BLaER1 treated with 17β-estradiol and CSF1 and Interleukin-3, amounts not matched to agents 10 nM and 100 nM (cell line): Measurements from ENCODE around the gene SMAD3.

ENCODE experiments used
- H3K27ac ChIP-seq, 11 experiments: shearing (Covaris generic); formaldehyde crosslinking; 2 replicates each; pipeline ENCODE4 v1.8.1; 2022
- H3K27me3 ChIP-seq, 11 experiments: shearing (Covaris generic); formaldehyde crosslinking; 2 replicates each; pipeline ENCODE4 v1.8.1; 2022
- H3K36me3 ChIP-seq, 11 experiments: shearing (Covaris generic); formaldehyde crosslinking; 2 replicates each; pipeline ENCODE4 v1.8.1; 2022
- H3K4me1 ChIP-seq, 10 experiments: shearing (Covaris generic); formaldehyde crosslinking; 2 replicates each; pipeline ENCODE4 v1.8.1; 2022
- H3K4me2 ChIP-seq, 11 experiments: shearing (Covaris generic); formaldehyde crosslinking; 2 replicates each; pipeline ENCODE4 v1.8.1; 2022
- H3K4me3 ChIP-seq, 10 experiments: shearing (Covaris generic); formaldehyde crosslinking; 2 replicates each; pipeline ENCODE4 v1.8.1; 2022
- H3K9ac ChIP-seq, 11 experiments: shearing (Covaris generic); formaldehyde crosslinking; 2 replicates each; pipeline ENCODE4 v1.8.1; 2022
- H3K9me3 ChIP-seq, 11 experiments: shearing (Covaris generic); formaldehyde crosslinking; replicated peaks in 1 of 11; 2 replicates each; pipeline ENCODE4 v1.8.1; 2022
- H4K20me1 ChIP-seq, 11 experiments: shearing (Covaris generic); formaldehyde crosslinking; 2 replicates each; pipeline ENCODE4 v1.8.1; 2022
- Cebpa-rat ChIP-seq, 11 experiments: shearing (Covaris generic); IDR thresholded peaks; 2 replicates each; pipeline ENCODE4 v1.8.1; 2022

The SMAD3 gene

DNA sequence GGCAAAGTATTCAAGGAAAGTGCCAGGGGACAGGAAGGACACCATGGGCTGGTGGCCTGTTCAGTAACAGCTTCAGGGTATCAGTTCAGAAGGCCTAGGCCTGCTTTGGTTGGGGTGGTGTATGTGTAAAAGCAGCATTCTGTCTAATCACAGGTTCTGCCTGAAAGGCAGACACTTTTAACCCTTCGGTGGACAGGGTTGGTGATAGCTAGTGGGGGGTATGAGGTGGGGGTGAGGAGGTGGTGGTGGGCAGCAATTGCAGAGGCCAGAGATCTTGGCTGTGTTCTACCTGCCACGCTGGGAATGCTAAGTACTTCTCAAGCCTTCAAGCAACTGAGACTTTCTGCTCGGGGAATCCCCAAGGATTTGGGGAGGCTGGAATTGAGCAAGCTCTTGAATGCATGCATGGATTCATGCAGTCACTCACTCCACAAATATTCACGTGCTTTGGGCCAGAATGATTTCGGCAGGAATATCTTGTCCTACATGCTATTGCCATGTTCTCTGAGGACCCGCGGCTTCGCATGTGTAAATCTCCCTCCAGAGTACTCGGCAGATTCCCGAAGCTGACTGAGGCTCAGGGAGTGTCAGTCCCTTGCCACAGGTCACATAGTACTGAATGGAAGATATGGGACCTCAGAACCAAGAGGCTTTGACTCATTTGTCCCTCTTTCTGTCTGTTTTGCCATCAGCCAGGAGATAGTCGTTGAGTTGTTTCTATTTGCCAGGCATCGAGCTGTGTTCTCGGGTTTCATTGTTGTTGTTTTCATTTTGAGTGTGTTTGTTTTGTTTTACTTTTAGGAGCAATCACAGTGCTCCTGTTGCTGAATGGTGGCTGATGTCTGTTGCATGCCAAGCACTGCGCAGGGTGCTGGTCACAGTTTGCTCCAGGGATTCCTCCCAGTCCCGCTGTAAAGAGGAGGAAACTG lies 65.5 kb downstream of the SMAD3 start:
- peak overlapping the region in 5 of 11 experiments; percentile 9 to 81 (median 24); a peak in 5 of 22 replicates for H3K27ac ChIP-seq
- H3K27me3 ChIP-seq, result no peaks in the 10 kb centered on the region
- TF ChIP-seq Cebpa-rat (IDR thresholded peaks at IDR 0.05), result no peak
- peak overlapping the region; percentile 73 to 97 (median 89) for H3K4me2 ChIP-seq
- H3K4me3 ChIP-seq, result no peak overlapping the region
- peaks cover 97 to 100% (median 99%) of the 10 kb centered on the region in 10 experiments for H3K4me1 ChIP-seq
- H3K9me3 ChIP-seq, result no peaks in the 10 kb centered on the region
- H3K36me3 ChIP-seq, result peaks cover 32 to 95% (median 75%) of the 10 kb centered on the region in 11 experiments; a peak in 21 of 22 replicates
- H3K9ac ChIP-seq, result peak overlapping the region in 5 of 11 experiments; percentile 4 to 22 (median 6); a peak in 4 of 22 replicates
- peaks cover 99 to 100% (median 100%) of the 10 kb centered on the region in 11 experiments for H4K20me1 ChIP-seq

DNA sequence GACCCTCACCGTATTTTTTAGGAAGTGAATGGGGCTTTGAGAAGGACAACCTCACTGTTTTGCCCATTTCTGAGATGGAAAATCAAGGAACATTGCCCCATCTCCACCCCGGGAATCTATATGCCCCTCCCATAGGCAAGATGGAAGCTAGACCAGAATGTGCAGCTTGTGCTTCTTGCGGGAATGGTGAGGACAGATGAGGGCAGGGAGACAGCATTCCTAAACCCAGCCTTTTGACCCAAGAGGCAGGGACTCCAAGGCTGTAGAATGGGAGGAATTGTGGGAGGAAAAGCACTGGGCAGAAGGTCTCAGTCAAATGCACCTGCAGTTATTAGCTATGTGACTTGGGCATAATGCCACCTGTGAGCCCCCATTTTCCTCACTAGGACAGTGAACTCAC lies 66.9 kb downstream of the SMAD3 start:
- H3K36me3 ChIP-seq, result peaks cover 21 to 93% (median 63%) of the 10 kb centered on the region in 11 experiments; a peak in 21 of 22 replicates
- H4K20me1 ChIP-seq, result peaks cover 99 to 100% (median 100%) of the 10 kb centered on the region in 11 experiments

GRCh38 chr15:67133026-67133425 lies 67.6 kb downstream of the SMAD3 start:
- Histone ChIP-seq H3K9me3 (no peaks in the 10 kb centered on the region), H3K27ac (peak overlapping the region in 7 of 11 experiments; percentile 29 to 81 (median 70); a peak in 10 of 22 replicates), H3K4me2 (peak overlapping the region; percentile 73 to 97 (median 89)), H3K27me3 (no peaks in the 10 kb centered on the region), H3K9ac (peak overlapping the region in 6 of 11 experiments; percentile 33 to 80 (median 72); a peak in 10 of 22 replicates), H3K4me3 (peak overlapping the region in 2 of 10 experiments; percentile 21 to 48; a peak in 1 of 20 replicates), H4K20me1 (peaks cover 99 to 100% (median 100%) of the 10 kb centered on the region in 11 experiments), H3K4me1 (peaks cover 97 to 100% (median 99%) of the 10 kb centered on the region in 10 experiments), H3K36me3 (peaks cover 15 to 90% (median 56%) of the 10 kb centered on the region in 11 experiments; a peak in 20 of 22 replicates)
- no peak for TF ChIP-seq Cebpa-rat (IDR thresholded peaks at IDR 0.05)

More for the DNA sequence above, 66.9 kb downstream of the SMAD3 start:
- peak overlapping the region in 3 of 11 experiments; percentile 70 to 81 (median 77); a peak in 6 of 22 replicates for H3K27ac ChIP-seq
- TF ChIP-seq Cebpa-rat (IDR thresholded peaks at IDR 0.05), result no peak
- H3K9ac ChIP-seq, result peak overlapping the region in 2 of 11 experiments; percentile 68 to 80; a peak in 1 of 22 replicates
- H3K4me1 ChIP-seq, result peaks cover 97 to 100% (median 99%) of the 10 kb centered on the region in 10 experiments
- no peak overlapping the region for H3K4me3 ChIP-seq
- peak overlapping the region; percentile 73 to 97 (median 89) for H3K4me2 ChIP-seq
- no peaks in the 10 kb centered on the region for H3K9me3 ChIP-seq
- no peaks in the 10 kb centered on the region for H3K27me3 ChIP-seq

- Histone ChIP-seq H3K9me3 (no peaks in the 10 kb centered on the region), H3K36me3 (peaks cover 13 to 88% (median 51%) of the 10 kb centered on the region in 11 experiments; a peak in 20 of 22 replicates), H3K27me3 (no peaks in the 10 kb centered on the region), H3K4me2 (peak overlapping the region; percentile 73 to 97 (median 89)), H3K4me3 (peak overlapping the region in 5 of 10 experiments; percentile 6 to 48 (median 35); a peak in 5 of 20 replicates), H3K27ac (peak overlapping the region in 9 of 11 experiments; percentile 17 to 81 (median 69); a peak in 17 of 22 replicates), H4K20me1 (peaks cover 99 to 100% (median 100%) of the 10 kb centered on the region in 11 experiments), H3K4me1 (peaks cover 96 to 100% (median 99%) of the 10 kb centered on the region in 10 experiments), H3K9ac (peak overlapping the region; percentile 4 to 80 (median 49); a peak in 17 of 22 replicates)
- no peak for TF ChIP-seq Cebpa-rat (IDR thresholded peaks at IDR 0.05)
Measured at GRCh38 chr15:67133738-67134066, 68.3 kb downstream of the SMAD3 start.

GRCh38 chr15:67134067-67134838 lies 68.9 kb downstream of the SMAD3 start:
- Histone ChIP-seq H3K9ac (peak overlapping the region; percentile 4 to 80 (median 49); a peak in 18 of 22 replicates), H3K4me2 (peak overlapping the region; percentile 73 to 97 (median 89)), H3K36me3 (peaks cover 8 to 88% (median 50%) of the 10 kb centered on the region in 11 experiments; a peak in 20 of 22 replicates), H3K27ac (peak overlapping the region; percentile 29 to 81 (median 63); a peak in 20 of 22 replicates), H4K20me1 (peaks cover 99 to 100% (median 100%) of the 10 kb centered on the region in 11 experiments), H3K27me3 (no peaks in the 10 kb centered on the region), H3K9me3 (no peaks in the 10 kb centered on the region), H3K4me1 (peaks cover 96 to 100% (median 99%) of the 10 kb centered on the region in 10 experiments), H3K4me3 (peak overlapping the region in 5 of 10 experiments; percentile 6 to 48 (median 35); a peak in 7 of 20 replicates)
- TF ChIP-seq Cebpa-rat (IDR thresholded peaks at IDR 0.05), result peak in 1 of 11 experiments; percentile 48; a peak in 1 of 22 replicates

- Histone ChIP-seq H3K27me3 (no peaks in the 10 kb centered on the region), H3K27ac (peak overlapping the region; percentile 29 to 81 (median 63); a peak in 21 of 22 replicates), H3K4me2 (peak overlapping the region; percentile 73 to 97 (median 89)), H3K9ac (peak overlapping the region in 10 of 11 experiments; percentile 28 to 80 (median 56); a peak in 16 of 22 replicates), H4K20me1 (peaks cover 100% of the 10 kb centered on the region in 11 experiments), H3K36me3 (peaks cover 4 to 88% (median 47%) of the 10 kb centered on the region in 11 experiments; a peak in 20 of 22 replicates), H3K9me3 (no peaks in the 10 kb centered on the region), H3K4me1 (peaks cover 98 to 100% (median 100%) of the 10 kb centered on the region in 10 experiments), H3K4me3 (peak overlapping the region in 2 of 10 experiments; percentile 6 to 47; a peak in 3 of 20 replicates)
- TF ChIP-seq Cebpa-rat (IDR thresholded peaks at IDR 0.05), result no peak
Measured at GRCh38 chr15:67134871-67135492, 69.6 kb downstream of the SMAD3 start.

DNA sequence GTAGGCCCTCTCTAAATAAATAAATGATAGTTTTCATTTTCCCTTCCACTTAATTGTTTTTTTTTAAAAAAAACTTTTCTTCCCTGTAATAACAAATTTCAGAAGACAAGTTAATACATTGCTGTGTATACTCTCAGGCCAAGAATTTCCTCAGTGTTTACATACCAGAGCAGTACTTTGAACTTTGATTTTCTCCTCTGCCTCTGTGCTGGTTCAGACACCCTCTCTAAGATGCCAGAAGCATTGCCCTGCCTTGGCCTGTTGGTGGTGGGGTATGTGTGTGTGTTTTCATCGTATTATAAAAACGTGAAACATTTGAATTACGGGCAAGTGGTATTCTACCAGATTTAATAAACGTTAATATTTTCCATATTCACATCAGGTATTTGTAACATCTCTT lies 70.1 kb downstream of the SMAD3 start:
- peak overlapping the region in 9 of 11 experiments; percentile 39 to 81 (median 69); a peak in 14 of 22 replicates for H3K27ac ChIP-seq
- H3K9me3 ChIP-seq, result no peaks in the 10 kb centered on the region
- H3K4me2 ChIP-seq, result peak overlapping the region; percentile 73 to 97 (median 89); a peak in 19 of 22 replicates
- H3K36me3 ChIP-seq, result peaks cover 3 to 86% (median 42%) of the 10 kb centered on the region in 11 experiments; a peak in 20 of 22 replicates
- TF ChIP-seq Cebpa-rat (IDR thresholded peaks at IDR 0.05), result no peak
- no peak overlapping the region for H3K4me3 ChIP-seq
- H3K9ac ChIP-seq, result peak overlapping the region in 2 of 11 experiments; percentile 78 to 80; a peak in 5 of 22 replicates
- peaks cover 98 to 100% (median 99%) of the 10 kb centered on the region in 10 experiments for H3K4me1 ChIP-seq
- peaks cover 100% of the 10 kb centered on the region in 11 experiments for H4K20me1 ChIP-seq
- H3K27me3 ChIP-seq, result no peaks in the 10 kb centered on the region
